GM13976 (cell line): ENCODE results near the gene LGALS3BP.

Experiments used
- DNase-seq: peaks from one replicate; pipeline ENCODE4 v3.0.0; 2012; ENCODE audit warnings: low spot score
- CTCF ChIP-seq: IDR thresholded peaks from 2 replicates; pipeline ENCODE4 v1.5.1; 2012; ENCODE audit warnings: borderline replicate concordance, mild to moderate bottlenecking; ENCODE audit not compliant: insufficient read depth; ENCODE audit errors: extremely low read depth, missing control alignments, control extremely low read depth
- in situ Hi-C: fragments of 300-500 bp; cut with MboI; formaldehyde crosslinking; loops from one replicate; pipeline ENCODE4 v1.12.0; 2022; ENCODE audit warnings: low sequenced_read_pairs, mixed read lengths, inconsistent platforms; ENCODE audit not compliant: unreplicated experiment

Gene LGALS3BP

GRCh38 chr17:78921437-78921971 is 58.2 kb downstream of the LGALS3BP start:
- in situ Hi-C loops: no loop called here

More at GRCh38 chr17:78921437-78921971, 58.2 kb downstream of the LGALS3BP start:
- no peak for TF ChIP-seq CTCF
- DNase-seq: no peak
